C4-2B (cell line): ENCODE measurements around the gene LCP1.

ENCODE experiments used
- H3K27ac ChIP-seq: fragments of 450-650 bp; 2 replicates; pipeline ENCODE4 v1.5.1; 2017
- ZFX ChIP-seq: fragments of 450-650 bp; IDR thresholded peaks from 2 replicates; pipeline ENCODE4 v1.6.1; 2017
- TF ChIP-seq, protein P1 (sequence below): fragments of 450-650 bp; conservative IDR thresholded peaks from 2 replicates; pipeline ENCODE4 v1.5.1; 2017; ENCODE audit warnings: mild to moderate bottlenecking

LCP1 gene

DNA sequence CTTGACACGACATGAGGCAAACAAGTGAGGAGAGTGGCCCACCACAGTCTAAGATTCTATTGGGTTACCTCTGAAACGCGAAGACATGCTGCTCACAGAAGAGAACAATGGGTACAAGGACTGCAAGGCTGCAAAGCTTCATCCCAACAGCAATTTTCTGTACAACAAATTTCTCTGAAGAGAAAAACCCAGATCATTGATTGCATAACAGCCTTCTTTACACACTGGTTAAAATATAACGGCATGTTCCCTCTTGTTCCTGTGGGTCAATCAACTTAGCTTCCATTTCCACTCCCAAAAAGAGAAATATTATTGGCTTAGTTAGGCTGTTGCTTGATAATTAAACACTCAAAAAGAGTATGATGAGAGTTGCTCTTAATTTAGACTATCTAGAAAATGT, 77.1 kb downstream of the LCP1 start, which contains the start of gene CPB2:
Gene CPB2 (minus strand): TSS at position 166 of the 400 bp plus-strand sequence. CDS start 24 bp downstream, at position 142.
- TF ChIP-seq ZFX = no peak
- TF ChIP-seq, protein P1, sequence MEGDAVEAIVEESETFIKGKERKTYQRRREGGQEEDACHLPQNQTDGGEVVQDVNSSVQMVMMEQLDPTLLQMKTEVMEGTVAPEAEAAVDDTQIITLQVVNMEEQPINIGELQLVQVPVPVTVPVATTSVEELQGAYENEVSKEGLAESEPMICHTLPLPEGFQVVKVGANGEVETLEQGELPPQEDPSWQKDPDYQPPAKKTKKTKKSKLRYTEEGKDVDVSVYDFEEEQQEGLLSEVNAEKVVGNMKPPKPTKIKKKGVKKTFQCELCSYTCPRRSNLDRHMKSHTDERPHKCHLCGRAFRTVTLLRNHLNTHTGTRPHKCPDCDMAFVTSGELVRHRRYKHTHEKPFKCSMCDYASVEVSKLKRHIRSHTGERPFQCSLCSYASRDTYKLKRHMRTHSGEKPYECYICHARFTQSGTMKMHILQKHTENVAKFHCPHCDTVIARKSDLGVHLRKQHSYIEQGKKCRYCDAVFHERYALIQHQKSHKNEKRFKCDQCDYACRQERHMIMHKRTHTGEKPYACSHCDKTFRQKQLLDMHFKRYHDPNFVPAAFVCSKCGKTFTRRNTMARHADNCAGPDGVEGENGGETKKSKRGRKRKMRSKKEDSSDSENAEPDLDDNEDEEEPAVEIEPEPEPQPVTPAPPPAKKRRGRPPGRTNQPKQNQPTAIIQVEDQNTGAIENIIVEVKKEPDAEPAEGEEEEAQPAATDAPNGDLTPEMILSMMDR = no peak
- no peak within 1 kb of the TSS for H3K27ac ChIP-seq

DNA sequence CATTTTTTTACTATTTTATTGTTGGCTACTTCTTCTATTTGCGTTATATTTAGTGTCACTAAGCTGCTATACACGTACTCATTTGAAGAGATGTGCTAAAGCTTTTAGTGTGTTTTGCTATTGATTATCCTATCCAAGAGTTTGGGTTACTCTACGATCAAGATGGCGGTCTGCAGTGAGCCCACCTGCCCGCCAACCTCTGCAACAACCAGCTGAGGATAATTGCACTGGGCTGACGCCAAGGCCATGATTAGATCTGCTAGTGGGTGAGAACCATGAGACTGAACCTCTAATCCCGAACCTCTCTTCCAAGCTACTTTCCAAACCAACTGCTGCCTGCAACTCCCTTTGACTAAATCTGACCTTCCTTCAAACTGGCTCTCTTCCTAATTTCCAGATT, 78.9 kb downstream of the LCP1 start:
- no peak overlapping the region for H3K27ac ChIP-seq
- TF ChIP-seq ZFX = no peak
- TF ChIP-seq, protein P1 = no peak

DNA sequence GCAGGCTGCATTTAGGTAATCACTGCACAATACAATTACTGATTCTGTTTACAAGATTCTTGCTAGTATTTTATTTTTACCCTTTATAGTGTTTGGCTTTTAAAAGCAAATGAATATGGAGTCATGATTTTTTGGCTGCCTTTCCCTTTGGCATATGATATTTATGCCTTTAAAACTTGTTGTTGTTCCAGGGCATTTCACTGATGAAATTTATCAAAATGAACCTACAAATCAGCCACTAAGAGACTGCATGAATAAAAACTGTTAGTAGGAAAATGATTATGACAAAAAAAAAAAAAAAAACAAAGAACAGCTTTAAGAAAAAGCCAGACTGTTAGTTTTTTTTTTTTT, 79.7 kb downstream of the LCP1 start:
- TF ChIP-seq, protein P1 = no peak
- TF ChIP-seq ZFX = no peak
- no peak overlapping the region for H3K27ac ChIP-seq

DNA sequence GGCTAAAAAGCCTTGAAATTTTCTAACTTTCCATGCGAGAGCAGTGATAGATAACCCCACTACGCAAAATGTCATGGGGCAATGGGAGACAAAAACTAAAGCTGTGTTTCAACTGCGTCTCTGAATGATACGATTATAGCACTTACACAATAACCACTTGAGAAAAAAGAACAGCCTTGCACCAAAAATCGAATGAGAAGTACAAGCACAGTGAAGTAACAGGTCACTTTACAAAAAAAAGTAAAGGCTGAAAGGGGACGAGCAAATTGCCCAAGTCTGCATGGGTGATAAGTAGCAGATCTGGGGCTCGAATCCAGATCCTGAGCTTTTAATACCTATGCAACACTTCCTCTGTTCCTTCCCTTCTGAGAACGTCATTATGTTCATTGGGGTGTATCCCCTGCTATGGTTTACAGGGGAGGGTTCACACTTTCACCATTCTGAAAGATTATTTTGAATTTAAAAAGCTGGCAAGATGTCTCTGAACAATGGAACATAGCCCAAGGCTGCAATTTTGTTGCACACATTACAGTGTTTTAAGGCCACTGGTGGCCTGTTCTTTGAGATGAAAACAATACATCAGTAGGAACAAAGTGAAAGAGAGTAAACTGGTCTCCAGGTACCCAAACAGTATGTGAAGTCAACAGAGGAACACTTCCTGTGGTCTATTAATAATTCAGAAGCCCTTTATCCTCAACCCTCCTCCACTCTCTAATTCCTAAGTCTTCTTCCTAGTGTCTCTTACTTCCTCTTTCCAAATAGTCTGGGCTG, 80.3 kb downstream of the LCP1 start:
- TF ChIP-seq, protein P1 = no peak
- no peak for TF ChIP-seq ZFX
- no peak overlapping the region for H3K27ac ChIP-seq

DNA sequence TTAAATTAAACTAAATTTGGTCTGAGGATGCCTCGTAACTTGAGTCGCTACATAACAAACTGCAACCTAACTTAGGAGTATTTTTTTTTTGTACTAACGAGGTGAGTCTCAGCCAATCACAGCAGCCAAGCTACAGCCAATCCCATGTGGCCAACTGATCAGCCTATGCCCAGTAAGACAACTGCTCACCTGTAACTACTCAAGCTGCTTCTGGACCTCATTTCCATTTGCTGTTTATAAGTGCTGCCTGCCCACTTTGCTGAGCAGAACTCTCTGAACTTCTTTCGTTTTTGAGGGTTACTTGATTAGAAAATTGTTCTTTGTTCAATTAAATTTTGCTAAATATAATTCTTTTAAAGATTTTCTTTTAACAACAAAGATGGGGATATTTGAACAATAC, 81.0 kb downstream of the LCP1 start:
- TF ChIP-seq, protein P1 = no peak
- TF ChIP-seq ZFX = no peak
- no peak overlapping the region for H3K27ac ChIP-seq

DNA sequence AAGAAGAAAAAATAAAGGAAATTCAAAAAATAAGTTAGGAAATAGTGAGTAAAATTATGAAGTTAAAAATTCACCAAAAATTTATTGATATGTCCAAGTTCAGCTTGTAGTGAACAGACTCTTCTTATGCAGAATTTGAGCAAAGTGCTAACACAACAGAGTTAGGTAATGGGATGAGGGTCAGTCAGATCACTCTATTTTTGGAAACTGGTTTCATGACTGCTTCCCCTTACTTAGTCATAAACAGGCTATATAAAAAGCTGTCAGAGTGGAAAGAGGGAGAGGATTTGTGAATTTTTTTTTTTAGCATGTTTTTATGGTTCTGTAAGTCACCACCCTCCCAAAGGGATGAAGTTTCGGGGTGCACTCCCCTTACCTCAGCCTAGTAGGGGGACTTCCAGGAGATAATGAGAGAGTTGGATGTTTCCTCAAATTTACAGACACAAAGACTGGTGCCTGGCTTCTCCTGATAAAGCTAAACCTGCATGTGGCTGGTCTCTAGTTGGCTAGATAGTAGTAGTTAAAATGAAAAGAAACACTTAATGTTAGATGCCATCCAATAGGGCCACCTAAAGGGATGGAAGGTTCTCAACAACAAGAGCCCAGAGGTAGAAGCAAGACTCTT, 81.7 kb downstream of the LCP1 start:
- no peak overlapping the region for H3K27ac ChIP-seq
- no peak for TF ChIP-seq ZFX
- TF ChIP-seq, protein P1 = no peak

DNA sequence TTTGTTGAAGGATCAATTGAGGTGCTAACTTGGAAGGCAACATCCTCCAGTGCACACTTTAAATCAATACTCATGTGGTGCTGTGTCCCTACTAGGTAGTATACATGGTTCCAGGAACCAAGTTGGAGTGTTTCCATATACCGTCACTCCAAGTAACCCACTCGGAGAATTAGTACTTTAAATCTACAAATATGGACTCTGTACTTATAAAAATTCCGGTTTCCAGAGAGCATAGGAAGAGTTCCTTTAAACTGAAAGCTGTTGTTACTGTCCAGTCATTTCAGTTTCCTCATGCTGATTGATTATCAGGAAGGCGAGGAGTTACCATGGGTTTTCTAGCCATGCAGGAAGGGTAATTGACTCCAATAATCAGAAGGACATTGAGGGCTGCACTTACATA, 84.3 kb downstream of the LCP1 start:
- TF ChIP-seq, protein P1 = no peak
- TF ChIP-seq ZFX = no peak
- H3K27ac ChIP-seq = no peak overlapping the region
